HG03139 (cell line): ENCODE measurements around the gene KCNS1.

Source experiments
- ATAC-seq: cut with Tn5 transposase; IDR thresholded peaks from one replicate; pipeline ENCODE4 v1.9.1; 2021; ENCODE audit not compliant: unreplicated experiment

Gene KCNS1

DNA sequence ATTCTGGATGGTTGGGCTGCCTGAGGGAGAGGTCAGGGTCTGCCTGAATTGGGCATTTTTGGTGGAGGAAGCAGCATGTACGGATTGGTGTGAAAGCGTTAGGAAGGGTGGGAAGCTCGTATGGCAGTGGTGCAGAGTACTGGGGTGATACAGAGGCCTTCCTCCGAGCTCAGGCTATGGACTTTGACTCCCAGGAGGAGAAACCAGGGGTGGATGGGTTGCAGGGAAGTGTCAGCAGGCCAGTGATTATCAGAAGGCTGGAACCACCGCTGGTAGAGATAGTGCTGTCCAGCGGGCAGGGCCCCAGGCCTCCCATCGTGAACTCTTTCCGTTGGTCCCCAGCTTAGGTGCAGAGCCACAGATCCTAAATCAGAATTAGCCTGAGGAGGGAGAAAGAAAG is 8.7 kb upstream of the KCNS1 start:
- no peak for ATAC-seq

DNA sequence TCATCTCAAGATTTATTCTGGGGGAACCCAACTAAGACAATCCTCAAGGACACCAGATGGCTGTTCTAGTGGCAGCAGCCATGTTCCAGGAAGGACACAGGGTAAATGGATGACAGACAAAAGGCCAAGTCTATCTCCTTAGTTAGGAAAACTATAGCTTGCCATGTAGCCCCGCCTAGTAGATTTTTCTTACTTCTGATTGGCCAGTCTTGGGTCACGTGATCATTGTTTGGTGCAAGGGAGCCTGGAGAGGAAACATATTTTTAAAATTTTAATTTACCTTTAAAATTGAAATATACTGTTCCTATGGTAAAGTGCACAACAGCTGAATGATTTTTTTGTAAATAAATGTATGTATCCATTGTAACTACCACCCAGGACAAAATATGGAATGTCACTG is 4.4 kb upstream of the KCNS1 start:
- no peak for ATAC-seq

DNA sequence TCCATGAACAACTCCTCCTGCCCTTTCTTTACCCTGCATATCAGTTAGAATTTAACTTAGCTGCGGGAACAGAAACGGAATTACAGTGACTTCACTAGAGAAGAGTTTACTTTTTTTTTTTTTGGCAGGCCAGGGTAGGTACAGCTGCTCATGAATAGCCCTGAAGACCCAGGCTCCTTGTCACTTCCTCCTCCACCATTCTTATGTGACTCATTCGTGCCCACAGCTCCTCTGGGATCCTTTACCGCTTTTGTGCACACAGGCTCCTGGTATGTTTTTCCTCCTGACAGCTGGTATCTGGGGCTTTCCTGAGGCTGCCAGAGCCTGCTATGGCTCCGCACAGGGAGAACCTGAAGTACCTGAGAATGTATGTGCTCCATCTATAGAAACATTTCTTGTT is 3.9 kb upstream of the KCNS1 start:
- ATAC-seq: no peak

GRCh38 chr20:45103072-45103471 is 2.1 kb upstream of the KCNS1 start:
- ATAC-seq: no peak

DNA sequence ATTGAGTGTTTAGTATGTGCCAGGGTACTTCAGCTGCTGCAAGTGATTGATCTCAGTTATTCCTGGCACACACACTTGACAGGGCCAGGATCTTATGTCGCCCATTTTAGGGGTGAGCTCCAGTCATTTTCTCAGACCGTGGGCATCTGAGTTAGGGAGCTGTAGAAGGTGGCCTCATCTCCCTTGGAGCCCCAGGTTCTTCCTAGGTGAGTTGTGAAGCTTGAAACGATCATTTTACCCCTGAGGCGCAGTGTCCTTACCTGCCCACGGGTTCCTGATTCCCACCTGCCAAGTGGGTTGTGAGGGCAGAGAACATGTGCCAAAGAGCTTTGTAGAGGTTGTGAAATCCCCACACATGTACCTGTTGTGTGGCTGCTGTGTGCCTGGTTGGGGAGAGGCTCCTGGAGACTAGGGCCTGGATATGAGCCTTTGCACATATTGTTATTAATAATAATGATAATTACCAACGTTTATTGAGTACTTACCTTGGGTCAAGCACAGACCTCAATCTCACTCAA is 465 bp upstream of the KCNS1 start:
- no peak for ATAC-seq

GRCh38 chr20:45098103-45098773 is 2.7 kb downstream of the KCNS1 start:
- ATAC-seq: no peak

GRCh38 chr20:45097485-45098102 is 3.3 kb downstream of the KCNS1 start:
- ATAC-seq: no peak

GRCh38 chr20:45096781-45097180 is 4.1 kb downstream of the KCNS1 start:
- no peak for ATAC-seq

- no peak for ATAC-seq
These were observed 5.1 kb downstream of the KCNS1 start for GRCh38 chr20:45095805-45096238.

DNA sequence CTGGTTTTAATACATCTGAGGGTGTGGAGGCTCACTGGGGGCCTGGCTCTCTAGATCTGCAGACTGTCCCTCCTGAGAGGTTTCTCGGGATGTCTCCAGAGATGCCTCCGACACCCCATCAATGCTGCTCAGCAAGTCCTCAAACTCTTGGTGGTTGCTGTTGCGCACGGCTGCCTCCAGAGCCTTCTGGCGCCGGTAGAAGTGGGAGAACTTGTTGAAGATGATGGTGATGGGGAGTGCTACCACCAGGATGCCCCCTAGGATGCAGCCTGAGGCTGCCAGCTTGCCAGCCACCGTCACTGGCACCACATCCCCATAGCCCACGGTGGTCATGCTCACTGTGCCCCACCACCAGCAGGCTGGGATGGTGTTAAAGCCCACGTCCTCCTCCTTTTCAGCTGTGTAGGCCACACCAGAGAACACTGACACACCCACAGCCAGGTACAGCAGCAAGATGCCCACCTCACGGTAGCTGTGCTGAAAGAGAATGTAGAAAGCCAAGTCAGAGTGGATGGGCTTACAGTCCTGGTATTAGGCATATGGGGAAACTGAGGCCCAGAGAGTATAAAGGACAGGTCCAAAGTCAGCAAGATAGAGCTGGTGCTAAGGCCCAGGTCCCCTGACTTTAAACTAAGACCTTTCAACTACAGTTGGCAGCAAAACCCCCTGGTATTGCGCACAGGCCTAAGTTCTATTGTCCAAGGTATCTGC is 5.9 kb downstream of the KCNS1 start:
- no peak for ATAC-seq

DNA sequence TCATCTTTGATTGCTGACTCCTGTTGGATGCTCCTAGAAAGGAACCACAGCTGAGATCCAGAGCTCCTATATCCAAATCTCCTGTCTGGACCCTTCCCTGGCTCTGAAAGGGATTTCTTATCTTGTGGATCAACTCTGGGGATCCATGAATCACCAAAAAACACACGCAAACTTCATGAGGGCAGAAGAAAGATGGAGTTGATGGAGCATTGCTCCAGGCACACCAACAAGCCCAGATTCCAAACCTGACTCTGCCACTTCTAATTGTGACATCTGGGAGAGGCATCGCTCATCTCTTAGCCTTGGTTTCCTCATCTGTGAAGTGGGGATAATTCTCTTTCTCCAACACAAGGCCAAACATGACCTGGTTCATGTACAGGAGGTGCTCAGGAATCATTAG is 6.7 kb downstream of the KCNS1 start:
- no peak for ATAC-seq

GRCh38 chr20:45092898-45093297 is 8.0 kb downstream of the KCNS1 start:
- ATAC-seq: no peak

DNA sequence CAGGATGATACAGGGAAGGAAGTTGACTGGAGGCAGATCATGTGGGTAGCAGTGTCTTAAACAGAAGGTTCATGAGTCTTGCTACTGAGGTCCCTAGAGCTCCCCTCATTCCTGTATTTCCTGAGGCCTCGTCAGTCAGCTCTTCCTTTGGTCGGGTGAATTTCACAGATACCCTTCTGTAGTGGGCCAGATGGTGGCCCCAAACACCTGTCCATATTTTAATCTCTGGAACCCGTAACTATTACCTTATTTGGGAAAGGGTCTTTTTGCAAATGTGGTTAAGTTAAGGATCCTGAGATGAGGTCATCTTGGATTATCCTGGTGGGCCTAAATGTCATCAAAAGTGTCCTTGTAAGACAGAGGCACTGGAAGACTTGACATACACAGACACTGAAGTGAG is 9.6 kb downstream of the KCNS1 start:
- no peak for ATAC-seq

- ATAC-seq: no peak
These were observed 10.4 kb downstream of the KCNS1 start for GRCh38 chr20:45090481-45090880.

DNA sequence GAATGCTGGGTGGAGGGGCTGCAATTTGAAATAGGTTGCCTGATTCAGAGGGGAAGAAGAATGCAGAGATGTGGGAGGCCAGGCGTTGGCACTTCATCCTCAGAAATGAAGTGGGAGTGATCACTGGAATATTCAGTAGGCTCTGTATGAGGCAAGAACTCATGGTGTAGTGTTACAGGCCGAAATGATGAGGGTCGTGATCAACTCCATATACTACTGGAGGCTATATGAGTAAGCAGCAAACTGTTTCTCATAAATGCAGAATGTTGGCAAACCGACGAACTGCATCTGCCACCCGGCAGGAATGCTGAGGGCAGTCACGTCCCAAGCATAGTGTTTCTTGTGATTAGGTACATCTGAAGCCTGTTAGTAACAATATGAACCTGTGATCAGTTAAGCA is 12.7 kb downstream of the KCNS1 start:
- ATAC-seq: no peak

DNA sequence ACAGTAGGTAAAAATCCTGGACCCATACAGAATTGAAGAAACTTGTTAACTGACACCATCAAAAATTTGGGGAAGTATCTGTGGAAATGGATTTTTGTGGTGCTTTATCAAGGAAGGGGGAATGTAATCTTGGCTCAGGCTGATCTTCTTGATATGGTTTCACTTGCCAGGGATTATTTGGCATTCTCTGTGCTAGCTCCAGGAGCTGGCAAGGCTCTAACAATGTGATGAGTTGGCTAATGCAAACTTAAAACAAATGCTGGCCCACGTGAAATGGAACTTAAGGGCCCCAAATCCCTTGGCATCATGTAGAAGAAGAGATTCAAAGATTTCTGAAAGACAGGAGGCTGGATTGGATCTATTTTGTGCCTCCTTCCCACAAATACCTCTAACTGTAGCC is 13.1 kb downstream of the KCNS1 start:
- no peak for ATAC-seq

GRCh38 chr20:45087097-45087790 is 13.7 kb downstream of the KCNS1 start:
- no peak for ATAC-seq

DNA sequence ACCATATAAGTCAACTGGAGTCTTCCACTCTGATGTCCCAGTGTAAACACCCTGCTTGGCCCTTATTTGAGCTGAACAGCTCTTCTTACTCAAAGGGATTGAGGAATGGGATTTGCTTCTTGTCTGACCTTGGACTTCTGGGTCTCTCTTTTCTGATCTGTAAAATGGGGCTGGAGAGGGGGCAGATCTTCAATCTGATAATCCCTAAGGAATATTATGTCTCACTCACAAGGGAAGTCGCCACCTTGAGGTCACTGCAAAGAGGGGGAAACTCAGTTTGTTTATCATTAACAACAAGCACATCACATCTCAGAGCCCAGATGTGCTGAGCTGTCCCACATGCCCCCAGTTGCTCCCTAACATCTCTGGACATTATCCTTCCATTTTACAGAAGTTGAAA is 15.1 kb downstream of the KCNS1 start:
- no peak for ATAC-seq

- ATAC-seq: no peak
These were observed 15.6 kb downstream of the KCNS1 start for GRCh38 chr20:45085289-45085688.

DNA sequence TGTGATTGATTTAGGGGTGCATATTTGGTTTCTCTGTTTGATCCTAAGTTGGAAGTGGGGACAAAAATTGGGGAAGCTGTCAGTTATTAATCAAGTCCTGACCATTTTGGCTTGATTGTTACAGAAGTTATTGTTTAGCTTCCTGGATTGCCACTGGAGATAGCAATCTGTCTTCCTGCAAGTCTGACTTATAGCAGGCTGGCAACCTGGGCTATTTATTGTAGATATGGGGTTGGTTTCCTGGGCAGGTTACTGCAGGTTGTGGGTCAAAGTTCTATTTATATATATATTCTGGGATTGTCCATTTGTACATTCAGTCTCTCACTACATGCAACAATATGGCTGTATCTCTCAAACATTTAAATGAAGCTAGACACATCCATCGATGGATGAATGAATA is 17.8 kb downstream of the KCNS1 start:
- no peak for ATAC-seq

DNA sequence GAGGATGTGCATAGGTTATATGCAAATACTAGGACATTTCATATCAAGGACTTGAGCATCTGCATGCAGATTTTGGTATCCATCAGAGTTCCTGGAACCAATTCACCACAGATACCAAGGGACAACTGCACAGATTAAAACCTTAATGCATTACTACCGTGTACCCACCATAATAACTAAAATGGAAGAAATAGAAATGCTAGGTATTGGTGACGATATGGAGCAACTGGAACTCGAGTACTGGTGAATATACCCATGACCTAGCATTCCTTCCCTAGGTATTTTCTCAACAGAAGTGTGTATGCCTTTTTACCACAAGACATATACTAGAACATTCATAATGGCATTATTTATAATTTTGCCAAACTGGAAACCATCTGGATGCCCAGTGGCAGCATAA is 18.5 kb downstream of the KCNS1 start:
- no peak for ATAC-seq
